Kidney (tissue), 14 donors: ENCODE data around the gene CSPG4. TPM values are rescaled to one million over a fixed set of nuclear protein-coding genes. Genes with fewer than 3 reads are reported as not detected.

Experiments used
- DNase-seq, 5 donors: peaks; one replicate each; pipeline ENCODE4 v3.0.0-alpha.2; 2013 to 2020
- FAIRE-seq: peaks from 2 replicates; lab custom pipeline; 2012; peaks lifted over from hg19 to GRCh38; lab: Jason Lieb, UNC
- H3K27ac ChIP-seq, 2 donors: one replicate each; pipeline ENCODE4 v1.7.0; 2013; ENCODE audit warnings: low read depth in 2 of 2, low read length in 2 of 2, inconsistent platforms in 1 of 2
- H3K27me3 ChIP-seq: one replicate; pipeline ENCODE4 v1.7.1; 2013; ENCODE audit warnings: low read length, inconsistent platforms; ENCODE audit not compliant: control insufficient read depth, insufficient read depth
- H3K36me3 ChIP-seq, 3 donors: one replicate each; pipeline versions ENCODE4 v1.7.0 to v1.7.1; 2013; ENCODE audit warnings: low read length in 3 of 3, control low read depth in 1 of 3, inconsistent platforms in 1 of 3; ENCODE audit not compliant: insufficient read depth in 3 of 3, control insufficient read depth in 2 of 3
- H3K4me1 ChIP-seq, 3 donors: one replicate each; pipeline versions ENCODE4 v1.7.0 to v1.7.1; 2013; ENCODE audit warnings: low read length in 3 of 3, inconsistent platforms in 1 of 3, low read depth in 1 of 3; ENCODE audit not compliant: control insufficient read depth in 2 of 3, insufficient read depth in 2 of 3
- H3K4me3 ChIP-seq, 3 donors: one replicate each; pipeline versions ENCODE4 v1.7.0 to v1.8.1; 2013; ENCODE audit warnings: low read length in 3 of 3, control low read depth in 1 of 3, inconsistent platforms in 1 of 3
- H3K9ac ChIP-seq, 3 donors: one replicate each; pipeline versions ENCODE4 v1.7.0 to v1.7.1; 2013; ENCODE audit warnings: low read length in 3 of 3, control low read depth in 1 of 3, inconsistent platforms in 1 of 3
- H3K9me3 ChIP-seq, 3 donors: one replicate each; pipeline versions ENCODE4 v1.7.0 to v1.7.1; 2013; ENCODE audit warnings: low read length in 3 of 3, control low read depth in 1 of 3, inconsistent platforms in 1 of 3; ENCODE audit not compliant: control insufficient read depth in 2 of 3, insufficient read depth in 1 of 3
- CTCF ChIP-seq: IDR thresholded peaks from 3 replicates; pipeline ENCODE4 v1.5.1; 2012; ENCODE audit warnings: mild to moderate bottlenecking, moderate library complexity, borderline replicate concordance; ENCODE audit not compliant: insufficient read depth; ENCODE audit errors: extremely low read depth
- intact Hi-C: fragments of 100-400 bp; cut with DNase I; formaldehyde crosslinking; loops from one replicate; pipeline ENCODE4 v1.11.1; 2022
- polyA plus RNA-seq: library from polyadenylated mRNA; stranded (reverse); fragments of 350-450 nt; fragmentation: Illumina TruSeq; extraction: RNeasy Lipid Tissue Mini Kit (QIAGEN cat#74804); gene quantifications from one replicate; pipeline ENCODE4 v1.2.3, GENCODE V29; 2014; ENCODE audit warnings: low read depth, low replicate concordance; ENCODE audit not compliant: insufficient read depth
- total RNA-seq: library from RNA; stranded (reverse); fragmentation: NEBNext Ultra II Directional; extraction: Animal tissue kit (Norgen Biotek cat#: 25700); gene quantifications from one replicate; pipeline ENCODE4 v1.2.1, GENCODE V29; 2021
- donor health status: control.
- donor health status: control.
- donor health status: control.
- donor health status: control.
- donor health status: control.
- donor health status: DM: yes; HTN: yes; CAD: no.
- donor health status: Normal renal cell carcinoma (clear cell type).

The CSPG4 gene
- total and polyA plus RNA-seq, 2 donors from 2014 or later, result 4.4 to 30.7 TPM

GRCh38 chr15:75666823-75667501 is 45.7 kb downstream of the CSPG4 start:
- Histone ChIP-seq H3K27me3 (no peaks in the 10 kb centered on the region), H3K27ac (no peak overlapping the region), H3K4me3 (no peak overlapping the region), H3K9me3 (no peaks in the 10 kb centered on the region), H3K9ac (no peak overlapping the region), H3K36me3 (no peaks in the 10 kb centered on the region), H3K4me1 (peaks cover 0 to 3% (median 0%) of the 10 kb centered on the region in 3 donors)
- no peak for TF ChIP-seq CTCF
- FAIRE-seq, result no peak
- intact Hi-C loops, result no loop called here
- DNase-seq, result peak in 1 of 5 donors; percentile 74

GRCh38 chr15:75663931-75664421 is 48.7 kb downstream of the CSPG4 start:
- TF ChIP-seq CTCF, result no peak
- intact Hi-C loops, result no loop called here
- no peak for FAIRE-seq
- Histone ChIP-seq H3K27me3 (no peaks in the 10 kb centered on the region), H3K4me3 (no peak overlapping the region), H3K36me3 (peaks cover 0 to 3% (median 0%) of the 10 kb centered on the region in 3 donors), H3K27ac (no peak overlapping the region), H3K4me1 (peaks cover 0 to 10% (median 0%) of the 10 kb centered on the region in 3 donors), H3K9ac (no peak overlapping the region), H3K9me3 (no peaks in the 10 kb centered on the region)
- no peak for DNase-seq

- peaks cover 0 to 10% (median 0%) of the 10 kb centered on the region in 3 donors for H3K4me1 ChIP-seq
- no peak for DNase-seq
- intact Hi-C loops, result no loop called here
- no peak for TF ChIP-seq CTCF
- no peak for FAIRE-seq
- H3K9me3 ChIP-seq, result no peaks in the 10 kb centered on the region
- no peaks in the 10 kb centered on the region for H3K27me3 ChIP-seq
- peaks cover 0 to 3% (median 2%) of the 10 kb centered on the region in 3 donors for H3K36me3 ChIP-seq
- no peak overlapping the region for H3K9ac ChIP-seq
- H3K27ac ChIP-seq, result no peak overlapping the region
- H3K4me3 ChIP-seq, result no peak overlapping the region
These were observed 49.7 kb downstream of the CSPG4 start for GRCh38 chr15:75662823-75663519.
